ENCODE measurements around the gene CHGA.

Gene CHGA

DNA sequence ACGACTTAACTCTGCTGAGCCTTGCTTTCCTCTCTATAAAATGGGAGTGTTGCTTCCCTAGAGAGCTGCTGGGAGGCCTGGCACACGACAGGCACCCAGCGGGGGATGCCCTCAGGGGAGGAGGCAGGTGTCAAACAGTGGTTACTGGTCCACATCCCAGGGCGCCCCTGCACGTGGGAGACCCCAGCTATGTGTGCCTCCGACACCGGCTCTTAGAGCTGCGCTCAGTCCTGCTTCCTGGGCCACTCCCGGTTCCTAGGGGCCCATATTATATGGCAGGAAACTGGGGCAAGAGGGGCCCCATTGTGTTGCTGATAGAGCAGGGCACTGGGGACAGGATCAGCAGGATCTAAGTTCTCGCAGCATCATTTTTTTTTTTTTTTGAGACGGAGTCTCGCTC is 47.3 kb downstream of the CHGA start:
- DNase-seq = peak in 3 of 10 donors; percentile 55 to 69 (median 69)
- intact Hi-C loops (cut with DNase I) = loop anchor here (5.0 kb wide), 2 partner anchors 37 to 142 kb away; no protein-coding TSS in a partner anchor

DNA sequence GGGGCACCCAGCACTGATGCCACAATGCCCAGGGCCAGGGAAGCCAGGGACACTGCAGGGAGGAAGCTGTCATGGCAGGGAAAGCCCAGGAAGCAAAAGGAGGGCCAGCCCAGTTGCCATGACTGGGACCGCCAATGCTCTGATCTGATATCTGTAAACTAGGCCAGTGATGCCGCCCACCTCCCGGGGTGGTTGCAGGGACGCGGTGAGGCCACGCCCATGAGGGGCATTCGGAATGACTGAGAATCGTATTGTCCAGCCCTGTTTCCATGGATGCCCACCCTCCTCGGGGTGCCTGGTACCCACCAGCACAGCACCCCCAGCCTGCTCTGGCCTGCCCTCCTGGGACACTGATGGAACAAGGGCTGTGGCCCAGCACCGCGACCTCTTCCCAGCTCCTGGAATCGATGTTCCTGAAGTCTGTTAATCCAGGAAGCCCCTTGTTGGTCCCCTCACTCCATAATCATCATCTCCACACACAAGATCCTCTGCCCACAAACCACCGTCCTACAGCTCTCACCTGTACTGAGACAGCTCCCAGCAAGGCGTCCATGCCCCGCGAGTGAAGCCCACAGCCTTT is 48.7 kb downstream of the CHGA start:
- DNase-seq = peak in 4 of 10 donors; percentile 2 to 73 (median 67)
- intact Hi-C loops (cut with DNase I) = loop anchor here (5.0 kb wide), 2 partner anchors 36 to 141 kb away; no protein-coding TSS in a partner anchor

DNA sequence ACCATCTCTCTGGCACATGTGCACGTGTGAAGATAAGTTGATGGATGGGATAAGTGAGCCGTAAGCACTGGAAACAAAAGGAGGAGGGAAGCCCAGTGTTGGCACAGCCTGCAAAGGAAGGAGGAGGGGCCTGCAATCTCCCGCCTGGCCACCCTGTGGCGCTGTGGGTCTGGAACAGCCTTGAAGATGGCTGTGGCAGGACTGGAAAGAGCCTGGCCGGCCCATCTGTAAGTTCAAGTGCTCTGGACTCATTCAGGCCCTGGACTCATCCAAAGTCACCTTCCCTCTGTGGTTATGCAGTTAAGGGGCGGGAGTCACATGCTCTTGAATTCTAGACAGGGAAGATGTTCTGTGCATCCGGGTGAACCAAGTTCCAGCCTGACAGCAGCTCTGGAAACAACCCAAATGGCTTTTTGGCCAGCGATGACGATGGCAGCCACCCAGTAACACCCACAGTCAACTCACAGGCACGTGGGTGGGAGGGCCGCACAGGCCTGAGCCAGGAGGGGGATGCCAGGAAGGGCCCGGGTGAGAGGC is 50.4 kb downstream of the CHGA start:
- peak; percentile 71 to 97 (median 85) for DNase-seq
- intact Hi-C loops (cut with DNase I) = loop anchor here (5.0 kb wide), 2 partner anchors 34 to 139 kb away; no protein-coding TSS in a partner anchor

DNA sequence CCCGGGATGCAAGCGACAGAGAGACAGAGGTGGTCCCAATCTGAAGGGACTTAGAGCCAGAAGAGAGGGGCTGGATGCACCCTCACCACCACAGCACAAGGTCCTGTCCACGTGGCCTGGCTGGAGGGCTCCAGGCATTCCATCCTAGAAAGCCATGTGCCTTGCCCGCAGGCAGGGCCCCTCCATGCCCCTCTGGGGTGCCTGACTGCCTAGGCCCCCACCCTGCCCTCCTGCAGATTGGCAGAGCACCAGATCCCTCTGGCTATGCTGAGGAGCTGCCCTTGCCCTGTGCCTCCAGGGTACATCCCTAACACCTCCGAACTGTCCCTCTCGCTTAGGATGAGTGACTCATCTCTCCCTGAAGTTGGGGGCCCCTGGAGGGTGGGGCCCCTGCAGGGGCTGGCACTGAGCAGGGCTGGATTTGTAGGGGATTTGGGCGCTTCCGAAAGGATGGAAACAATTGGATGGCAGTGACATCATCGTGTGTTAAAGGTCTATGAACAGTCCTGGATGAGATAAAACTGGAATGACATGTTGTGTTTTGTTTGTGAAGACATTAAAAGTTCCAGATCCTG is 50.9 kb downstream of the CHGA start:
- intact Hi-C loops (cut with DNase I) = loop anchor here (5.0 kb wide), 2 partner anchors 33 to 138 kb away; no protein-coding TSS in a partner anchor
- DNase-seq = peak in 1 of 10 donors; percentile 90

DNA sequence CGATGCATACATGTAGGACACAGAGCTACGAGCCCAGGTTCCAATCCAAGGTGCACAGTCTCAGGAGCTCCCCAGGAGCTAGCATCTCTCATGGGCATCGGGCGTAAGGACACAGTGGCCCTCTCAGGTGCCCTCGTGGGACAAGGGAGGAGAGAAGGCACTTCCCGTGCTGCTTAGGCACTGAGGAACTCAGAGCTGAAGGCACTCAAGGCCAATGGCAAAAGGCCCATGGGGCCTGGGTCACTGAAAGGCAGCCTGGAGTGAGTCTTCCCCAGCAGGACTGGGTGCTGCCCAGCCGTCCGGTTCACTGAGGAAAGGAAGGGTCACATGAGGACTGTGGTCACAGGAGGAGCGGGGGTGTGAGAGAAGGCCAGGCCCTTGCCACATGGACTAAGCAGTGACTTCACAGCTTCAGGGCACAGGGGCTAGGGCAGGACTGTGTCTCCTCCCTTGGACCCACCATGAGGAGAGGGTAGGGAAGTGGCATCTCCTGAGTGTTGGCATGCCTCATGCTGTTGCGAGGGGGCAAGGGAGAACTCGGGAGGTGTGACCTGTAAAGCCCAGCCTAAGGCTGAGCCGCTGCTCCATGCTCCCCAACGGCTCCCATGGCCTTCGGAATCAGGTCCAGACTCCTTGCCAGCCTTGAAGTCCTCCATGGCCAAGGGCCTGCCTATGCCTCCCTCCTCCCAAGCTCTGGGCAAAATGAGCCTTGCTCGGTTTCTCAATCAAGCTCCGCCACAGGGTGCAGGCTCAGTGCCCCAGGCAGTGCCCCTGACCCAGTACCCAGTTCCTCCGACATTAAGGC is 51.8 kb downstream of the CHGA start:
- DNase-seq = peak in 2 of 10 donors; percentile 59 to 71
- intact Hi-C loops (cut with DNase I) = loop anchor here (5.0 kb wide), 2 partner anchors 33 to 138 kb away; no protein-coding TSS in a partner anchor

DNA sequence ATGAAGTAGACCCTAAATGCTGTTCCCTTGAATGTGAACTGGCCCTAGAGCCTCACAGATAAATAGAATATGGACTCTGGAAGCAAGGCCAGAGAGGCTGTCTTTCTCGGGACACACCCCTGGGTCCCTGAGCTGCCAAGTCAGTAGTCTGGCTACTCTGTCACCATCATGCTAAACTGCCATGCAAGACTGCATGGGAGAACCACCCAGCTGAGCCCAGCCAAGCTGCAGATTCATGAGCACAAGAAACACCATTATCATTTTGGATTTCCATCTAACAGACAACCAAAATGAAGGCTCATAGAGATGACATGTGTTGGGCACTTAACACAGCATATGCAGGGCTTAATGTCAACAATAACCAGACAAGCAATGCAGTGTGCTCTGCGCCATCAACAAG is 53.3 kb downstream of the CHGA start:
- intact Hi-C loops (cut with DNase I) = no loop called here
- DNase-seq = peak in 2 of 10 donors; percentile 15 to 32

DNA sequence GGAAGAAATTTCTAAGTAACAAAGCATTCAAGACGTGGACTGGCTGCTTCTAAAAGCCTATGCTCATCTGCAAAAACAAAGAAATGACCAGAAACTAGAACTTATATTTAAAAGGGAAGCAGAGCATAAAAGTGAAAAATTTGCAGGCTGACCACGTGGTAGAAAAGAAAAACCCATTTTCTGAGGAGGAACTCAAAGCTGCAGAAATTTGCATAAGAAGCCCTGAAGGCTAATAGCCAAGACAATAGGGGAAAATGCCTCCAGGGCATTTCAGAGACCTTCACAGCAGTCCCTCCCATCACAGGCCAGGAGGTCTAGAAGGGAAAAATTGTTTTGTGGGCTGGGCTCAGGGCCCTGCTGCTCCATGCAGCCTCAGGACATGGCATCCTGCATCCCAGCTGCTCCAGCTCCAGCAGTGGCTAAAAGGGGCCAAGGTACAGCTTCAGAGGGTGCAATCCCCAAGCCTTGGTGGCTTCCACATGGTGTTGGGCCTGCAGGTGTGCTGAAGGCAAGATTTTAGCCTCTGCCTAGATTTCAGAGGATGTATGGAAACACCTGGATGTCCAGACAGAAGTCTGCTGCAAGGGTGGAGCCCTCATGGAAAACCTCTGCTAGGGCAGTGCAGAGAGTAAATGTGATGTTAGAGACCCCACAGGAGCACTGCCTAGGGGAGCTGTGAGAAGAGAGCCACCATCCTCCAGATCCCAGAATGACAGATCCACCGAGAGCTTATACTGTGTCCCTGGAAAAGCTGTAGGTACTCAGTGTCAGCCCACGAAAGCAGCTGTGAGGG is 55.5 kb downstream of the CHGA start:
- intact Hi-C loops (cut with DNase I) = no loop called here
- peak in 3 of 10 donors; percentile 7 to 32 (median 21) for DNase-seq

DNA sequence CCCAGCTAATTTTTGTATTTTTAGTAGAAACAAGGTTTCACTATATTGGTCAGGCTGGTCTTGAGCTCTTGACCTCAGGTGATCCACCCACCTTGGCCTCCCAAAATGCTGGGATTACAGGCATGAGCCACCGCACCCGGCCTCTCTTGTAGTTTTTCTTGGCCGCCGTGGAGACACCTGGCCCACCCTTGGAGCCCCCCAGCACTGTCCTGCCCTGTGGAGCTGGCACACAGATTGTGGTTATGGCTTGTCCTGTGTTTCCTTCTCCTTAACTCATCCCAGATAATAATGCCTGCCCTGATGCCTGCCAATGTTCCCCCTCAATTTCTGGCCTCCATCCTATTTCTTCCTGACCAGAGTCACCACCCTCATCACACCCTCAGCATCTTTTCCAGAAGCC is 57.9 kb downstream of the CHGA start:
- peak in 3 of 10 donors; percentile 10 to 58 (median 32) for DNase-seq
- intact Hi-C loops (cut with DNase I) = no loop called here

DNA sequence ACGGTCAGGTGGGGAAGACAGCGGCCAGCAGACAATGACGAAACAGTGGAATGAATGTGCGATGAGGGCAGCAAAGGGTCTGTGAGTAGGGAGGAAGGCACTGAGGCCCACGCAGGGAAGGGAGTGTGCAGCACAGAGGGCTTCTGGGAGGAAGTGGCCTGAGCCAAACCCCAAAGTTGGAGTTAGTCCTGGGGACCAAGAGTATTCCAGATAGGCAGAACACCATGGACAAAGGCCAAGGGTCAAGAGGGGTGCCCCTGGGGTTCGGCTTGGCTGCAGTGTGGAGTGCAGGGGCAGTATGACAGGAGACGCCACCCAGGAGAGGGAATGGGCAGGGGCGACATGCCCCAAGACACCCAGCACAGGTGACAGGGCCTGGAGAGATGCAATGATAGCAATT is 58.8 kb downstream of the CHGA start:
- peak in 3 of 10 donors; percentile 37 to 40 (median 38) for DNase-seq
- intact Hi-C loops (cut with DNase I) = no loop called here

DNA sequence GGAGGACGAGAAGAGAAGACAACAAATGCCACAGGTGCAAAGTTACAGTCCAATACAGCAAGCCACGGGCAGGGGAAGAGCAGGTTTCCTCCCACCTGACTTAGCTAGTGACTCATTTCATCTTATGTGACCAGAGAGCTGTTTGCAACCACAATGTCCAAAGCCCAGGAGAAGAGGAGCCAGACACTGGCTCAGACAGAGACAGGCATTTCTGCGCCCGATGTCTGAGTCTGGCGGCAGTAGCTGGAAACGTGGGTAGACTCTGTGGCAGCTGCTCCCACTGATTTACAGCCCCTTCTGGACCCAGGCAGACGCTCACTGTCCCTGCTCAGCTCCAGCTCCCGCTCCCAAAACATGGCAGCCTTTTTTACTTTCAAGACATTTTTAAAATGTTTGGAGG is 60.0 kb downstream of the CHGA start:
- DNase-seq = peak in 4 of 10 donors; percentile 52 to 90 (median 82)
- intact Hi-C loops (cut with DNase I) = no loop called here

DNA sequence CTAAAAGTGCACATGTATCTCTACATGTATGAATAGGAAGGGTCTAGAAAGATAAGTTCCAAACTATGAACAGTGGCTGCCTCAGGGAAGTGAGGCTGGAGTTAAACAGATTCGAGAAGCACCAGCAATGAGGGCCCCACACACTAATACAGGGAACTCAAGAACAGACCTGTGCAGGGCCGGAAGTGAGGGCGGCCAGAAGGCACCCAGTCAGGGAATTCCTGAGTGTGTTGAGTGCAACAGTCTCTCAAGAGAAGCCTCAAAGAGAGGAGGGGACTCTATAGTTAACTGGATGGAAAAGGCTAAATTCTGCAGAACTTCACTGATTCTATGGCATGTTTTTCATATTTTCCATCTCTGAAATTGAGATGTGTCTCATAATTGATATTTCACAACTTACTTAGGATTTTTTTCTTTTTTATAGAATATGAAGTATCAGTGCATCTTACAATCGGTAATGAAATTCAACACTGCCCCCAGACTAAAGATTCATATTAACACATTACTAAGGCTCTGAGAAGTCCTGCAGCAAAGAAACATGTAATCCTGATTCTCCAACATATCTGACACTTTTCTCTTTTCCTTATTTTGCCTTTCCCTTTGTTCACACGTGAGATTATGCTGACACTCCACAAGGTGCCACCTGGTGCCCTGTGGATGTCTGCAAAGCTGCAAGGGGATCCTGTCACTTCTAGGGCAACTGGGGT is 61.3 kb downstream of the CHGA start:
- DNase-seq = peak in 3 of 10 donors; percentile 14 to 33 (median 24)
- intact Hi-C loops (cut with DNase I) = no loop called here
